Activated CD4-positive, alpha-beta memory T cell treated with anti-CD3 and anti-CD28 coated beads for 36 hours (primary cell): Measurements from ENCODE around the gene FRMD8. TPM values are rescaled to one million over a fixed set of nuclear protein-coding genes. Genes with fewer than 3 reads are reported as not detected.

ENCODE experiments used
- CTCF ChIA-PET: fragments of 350-600 bp; sonication (Branson Sonifier 250); formaldehyde crosslinking; loops from one replicate; lab custom pipeline; 2021; ENCODE audit warnings: antibody characterized with exemption, inconsistent platforms; lab: Charles Lee
- POLR2A ChIA-PET: fragments of 350-600 bp; sonication (Branson Sonifier 250); formaldehyde crosslinking; loops from one replicate; lab custom pipeline; 2021; ENCODE audit warnings: antibody characterized with exemption; lab: Charles Lee
- DNase-seq: peaks from one replicate; pipeline ENCODE4 v3.0.0-alpha.2; 2020
- H3K27ac Mint-ChIP-seq: one replicate; pipeline ENCODE4 v1.8.0; 2021; ENCODE audit warnings: mixed read lengths
- H3K27me3 Mint-ChIP-seq: one replicate; pipeline ENCODE4 v1.8.0; 2021; ENCODE audit warnings: mixed read lengths
- H3K36me3 Mint-ChIP-seq: one replicate; pipeline ENCODE4 v1.8.0; 2021; ENCODE audit warnings: mixed read lengths
- H3K4me1 Mint-ChIP-seq: one replicate; pipeline ENCODE4 v1.8.0; 2021; ENCODE audit warnings: low read depth, mixed read lengths
- H3K4me3 Mint-ChIP-seq: one replicate; pipeline ENCODE4 v1.8.0; 2021; ENCODE audit warnings: mild to moderate bottlenecking, mixed read lengths
- H3K9me3 Mint-ChIP-seq: one replicate; pipeline ENCODE4 v1.8.0; 2021; ENCODE audit warnings: mixed read lengths
- intact Hi-C: fragments of 100-400 bp; cut with micrococcal nuclease; formaldehyde crosslinking; loops from one replicate; pipeline ENCODE4 v1.15.1; 2023
- total RNA-seq, 2 experiments: library from RNA; stranded (reverse); gene quantifications; one replicate each; pipeline ENCODE4 v1.2.3, GENCODE V29; 2021

Gene FRMD8
- total RNA-seq, 2 experiments from 2014 or later = 34.7 to 37.9 TPM

- peaks cover 86% of the 10 kb centered on the region for H3K4me1 Mint-ChIP-seq
- POLR2A ChIA-PET = interaction anchor here (0.9 to 1.2 kb wide), 5 partner anchors 9 to 66 kb away, joined by 3 to 11 read pairs (median 3); partner anchors contain the start of genes MALAT1 and NEAT1
- H3K4me3 Mint-ChIP-seq = no peak overlapping the region
- peaks cover 72% of the 10 kb centered on the region for H3K36me3 Mint-ChIP-seq
- no peaks in the 10 kb centered on the region for H3K27me3 Mint-ChIP-seq
- peak; percentile 4 for DNase-seq
- H3K9me3 Mint-ChIP-seq = no peaks in the 10 kb centered on the region
- H3K27ac Mint-ChIP-seq = no peak overlapping the region
- intact Hi-C loops = loop anchor here (2.0 kb wide), 1 partner anchor 17 kb away; no protein-coding TSS in a partner anchor
- CTCF ChIA-PET = interaction anchor here (1.1 kb wide), 1 partner anchor 17 kb away, joined by 4 read pairs; no protein-coding TSS in a partner anchor
These were observed 47.2 kb downstream of the FRMD8 start for GRCh38 chr11:65433657-65434056.

GRCh38 chr11:65434057-65434666, 47.7 kb downstream of the FRMD8 start:
- peaks cover 75% of the 10 kb centered on the region for H3K36me3 Mint-ChIP-seq
- intact Hi-C loops = no loop called here

DNA sequence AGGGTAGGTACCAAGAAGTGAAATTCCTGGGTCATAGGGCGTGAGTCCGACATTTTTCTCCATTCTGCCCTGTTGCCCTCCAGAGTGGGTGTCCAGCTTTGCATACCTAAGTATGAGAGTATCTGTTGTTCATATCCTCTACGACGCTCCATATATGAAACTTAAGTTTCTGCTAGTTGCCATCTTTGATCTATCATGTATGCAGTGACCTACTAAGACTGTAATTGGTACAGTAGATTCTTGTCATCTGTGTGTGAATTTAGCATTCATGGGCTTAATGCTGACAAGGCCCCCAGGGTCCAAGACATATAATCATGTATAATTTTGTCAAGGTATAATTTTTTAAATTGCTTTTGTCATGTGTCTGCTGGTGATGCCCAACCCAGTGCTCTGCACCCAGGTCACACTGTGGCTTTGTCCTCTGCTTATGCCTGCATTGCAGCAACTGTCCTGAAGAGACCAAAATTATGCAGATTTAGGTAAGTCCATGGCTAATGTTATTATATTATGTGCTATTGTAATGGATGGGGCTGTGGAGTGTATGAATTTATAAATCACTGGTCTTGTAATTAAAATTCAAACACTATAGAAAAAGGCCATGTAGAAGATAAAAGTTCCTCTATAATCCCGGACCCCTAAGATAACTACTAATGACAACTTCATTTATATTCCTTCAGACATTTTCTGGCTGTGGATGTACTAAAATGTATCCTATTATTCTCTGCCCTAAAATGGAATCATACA, 48.4 kb downstream of the FRMD8 start:
- Mint-ChIP-seq H3K36me3 (peaks cover 79% of the 10 kb centered on the region), H3K4me3 (no peak overlapping the region), H3K4me1 (peaks cover 89% of the 10 kb centered on the region)

More at GRCh38 chr11:65434057-65434666, 47.7 kb downstream of the FRMD8 start:
- H3K27me3 Mint-ChIP-seq = no peaks in the 10 kb centered on the region
- CTCF ChIA-PET = interaction anchor here (1.1 to 1.2 kb wide), 2 partner anchors 17 to 35 kb away, joined by 3 to 4 read pairs; no protein-coding TSS in a partner anchor
- peaks cover 88% of the 10 kb centered on the region for H3K4me1 Mint-ChIP-seq
- peak overlapping the region; percentile 50 for H3K27ac Mint-ChIP-seq
- no peak overlapping the region for H3K4me3 Mint-ChIP-seq
- POLR2A ChIA-PET = interaction anchor here (0.9 to 1.2 kb wide), 5 partner anchors 9 to 65 kb away, joined by 3 to 11 read pairs (median 3); partner anchors contain the start of genes MALAT1 and NEAT1
- peak; percentile 8 for DNase-seq
- no peaks in the 10 kb centered on the region for H3K9me3 Mint-ChIP-seq

DNA sequence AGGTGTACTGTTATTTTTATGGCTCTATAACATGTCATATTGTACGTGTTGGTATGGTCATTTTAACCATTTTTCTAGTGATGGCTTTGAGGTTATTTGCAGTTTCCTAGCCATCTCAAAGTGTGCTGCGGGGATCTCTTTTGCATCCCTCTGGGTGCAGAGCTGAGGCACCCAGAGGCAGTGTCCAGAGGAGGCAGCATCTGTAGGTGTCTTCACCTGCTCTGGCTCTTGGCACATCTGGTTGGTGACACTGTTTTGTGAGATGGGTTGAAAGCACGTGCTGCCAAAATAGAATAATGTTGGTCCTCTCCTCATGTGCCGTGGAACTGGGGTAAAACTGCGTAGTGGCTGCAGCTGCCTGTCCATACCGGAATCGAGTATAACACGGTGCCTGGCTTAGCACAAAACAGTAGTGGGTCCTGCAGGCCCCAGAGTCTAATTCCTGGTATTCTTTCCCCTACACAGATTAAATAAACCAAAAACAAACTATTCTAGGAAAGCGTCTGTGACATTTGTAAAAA, 49.0 kb downstream of the FRMD8 start:
- ChIA-PET CTCF (no interaction called here), POLR2A (interaction anchor here (0.8 to 2.9 kb wide), 5 partner anchors 11 to 71 kb away, joined by 3 to 13 read pairs (median 5); partner anchors contain the start of gene NEAT1)
- intact Hi-C loops = no loop called here
- peak; percentile 7 for DNase-seq
- H3K36me3 Mint-ChIP-seq = peaks cover 75% of the 10 kb centered on the region
- H3K4me3 Mint-ChIP-seq = no peak overlapping the region
- H3K4me1 Mint-ChIP-seq = peaks cover 89% of the 10 kb centered on the region
- H3K27me3 Mint-ChIP-seq = no peaks in the 10 kb centered on the region
- H3K9me3 Mint-ChIP-seq = no peaks in the 10 kb centered on the region
- peak overlapping the region; percentile 67 for H3K27ac Mint-ChIP-seq

More for the DNA sequence above, 48.4 kb downstream of the FRMD8 start:
- H3K27me3 Mint-ChIP-seq = no peaks in the 10 kb centered on the region
- ChIA-PET CTCF (interaction anchor here (1.2 kb wide), 1 partner anchor 34 kb away, joined by 3 read pairs; no protein-coding TSS in a partner anchor), POLR2A (interaction anchor here (1.2 to 2.9 kb wide), 4 partner anchors 11 to 71 kb away, joined by 3 to 13 read pairs (median 12); partner anchors contain the start of gene MALAT1)
- intact Hi-C loops = no loop called here
- peak overlapping the region; percentile 50 for H3K27ac Mint-ChIP-seq
- DNase-seq = peak; percentile 7
- no peaks in the 10 kb centered on the region for H3K9me3 Mint-ChIP-seq

GRCh38 chr11:65435981-65436411, 49.6 kb downstream of the FRMD8 start:
- Mint-ChIP-seq H3K27ac (peak overlapping the region; percentile 67), H3K36me3 (peaks cover 74% of the 10 kb centered on the region), H3K4me1 (peaks cover 88% of the 10 kb centered on the region), H3K9me3 (no peaks in the 10 kb centered on the region), H3K4me3 (peak overlapping the region; percentile 8), H3K27me3 (no peaks in the 10 kb centered on the region)
- intact Hi-C loops = no loop called here
- DNase-seq = no peak
- ChIA-PET POLR2A (interaction anchor here (0.8 to 2.9 kb wide), 7 partner anchors 8 to 70 kb away, joined by 3 to 13 read pairs (median 5); partner anchors contain the start of gene NEAT1), CTCF (no interaction called here)

DNA sequence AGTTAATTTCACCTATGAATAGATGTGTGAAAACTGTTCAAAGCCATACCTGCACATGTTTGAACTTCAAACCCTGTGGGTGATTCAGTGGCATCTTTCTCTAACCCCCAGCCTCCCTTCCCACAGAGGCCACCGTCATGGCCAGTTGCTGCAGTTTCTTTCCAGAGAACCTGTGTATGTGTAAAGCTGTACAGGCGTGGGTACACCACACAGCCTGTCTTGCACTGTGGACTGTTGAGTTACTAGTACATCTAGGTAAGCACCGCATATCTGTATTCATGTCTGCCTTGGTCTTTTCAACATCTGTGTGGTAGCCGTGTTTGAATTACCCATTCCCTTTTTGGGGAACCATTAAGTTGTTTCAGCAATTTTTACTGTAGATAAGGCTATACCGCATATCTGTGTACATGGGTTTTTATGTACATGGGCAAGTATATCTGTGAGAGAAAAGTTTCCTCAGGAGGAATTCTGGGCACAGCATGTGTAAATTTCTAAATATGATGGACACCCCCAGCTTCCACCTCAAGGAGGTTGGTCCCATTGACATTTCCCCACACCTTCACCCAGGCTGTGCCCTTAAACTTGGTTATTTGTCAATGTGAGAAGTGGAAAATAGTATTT, 50.1 kb downstream of the FRMD8 start:
- Mint-ChIP-seq H3K36me3 (peaks cover 74% of the 10 kb centered on the region), H3K4me1 (peaks cover 88% of the 10 kb centered on the region), H3K9me3 (no peaks in the 10 kb centered on the region), H3K4me3 (no peak overlapping the region), H3K27me3 (no peaks in the 10 kb centered on the region), H3K27ac (peak overlapping the region; percentile 67)
- CTCF ChIA-PET = interaction anchor here (1.2 to 2.0 kb wide), 2 partner anchors 20 to 73 kb away, joined by 3 to 7 read pairs; no protein-coding TSS in a partner anchor
- intact Hi-C loops = no loop called here
- peak; percentile 49 for DNase-seq
- POLR2A ChIA-PET = interaction anchor here (0.8 to 2.9 kb wide), 12 partner anchors 9 to 70 kb away, joined by 3 to 13 read pairs (median 5); partner anchors contain the start of genes MALAT1 and NEAT1

DNA sequence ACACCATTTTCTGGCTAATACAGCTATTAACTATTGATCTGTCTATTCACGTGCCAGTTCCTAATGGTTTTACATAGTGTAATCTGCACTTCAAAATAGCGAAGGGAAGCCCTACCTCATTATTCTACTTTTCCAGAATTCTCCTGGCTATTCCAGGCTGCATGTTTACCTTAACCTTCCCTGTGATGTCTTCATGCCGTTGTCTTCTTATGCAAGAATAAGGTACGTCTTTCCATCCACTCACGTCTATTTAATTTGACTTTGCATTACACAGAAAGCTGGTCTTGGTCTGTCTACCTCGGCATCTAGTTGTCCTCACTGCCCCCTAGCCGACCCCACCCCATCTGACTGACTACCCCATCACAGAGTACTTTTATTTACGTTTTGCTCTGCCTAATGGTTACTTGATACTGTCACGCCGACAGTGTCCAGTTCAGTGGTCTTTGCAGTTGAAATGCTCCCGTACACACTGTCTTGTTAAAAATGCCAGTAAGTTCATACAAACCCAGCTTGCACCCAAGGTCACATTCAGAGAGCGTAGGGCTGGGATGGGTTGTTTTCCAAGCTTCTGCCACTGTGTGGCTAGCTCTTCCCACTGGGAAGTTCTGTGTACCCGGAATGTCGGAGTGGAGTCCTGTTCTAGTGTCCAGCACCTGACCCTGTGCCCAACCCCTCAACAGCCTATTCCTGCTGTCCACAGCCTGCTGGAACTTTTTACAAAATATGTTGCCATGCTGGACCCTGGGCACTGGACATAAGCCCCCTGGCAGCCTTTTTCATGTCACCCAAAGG, 51.2 kb downstream of the FRMD8 start:
- intact Hi-C loops = no loop called here
- no peaks in the 10 kb centered on the region for H3K27me3 Mint-ChIP-seq
- peak; percentile 8 for DNase-seq
- peaks cover 83% of the 10 kb centered on the region for H3K4me1 Mint-ChIP-seq
- H3K36me3 Mint-ChIP-seq = peaks cover 73% of the 10 kb centered on the region
- ChIA-PET CTCF (interaction anchor here (1.2 to 2.0 kb wide), 2 partner anchors 21 to 72 kb away, joined by 3 to 7 read pairs; no protein-coding TSS in a partner anchor), POLR2A (interaction anchor here (0.5 to 2.9 kb wide), 9 partner anchors 8 to 68 kb away, joined by 3 to 13 read pairs (median 5); partner anchors contain the start of genes MALAT1 and NEAT1)
- H3K27ac Mint-ChIP-seq = peak overlapping the region; percentile 34
- no peaks in the 10 kb centered on the region for H3K9me3 Mint-ChIP-seq
- H3K4me3 Mint-ChIP-seq = no peak overlapping the region

GRCh38 chr11:65438257-65439151, 52.1 kb downstream of the FRMD8 start:
- CTCF ChIA-PET = interaction anchor here (1.8 to 2.0 kb wide), 2 partner anchors 22 to 30 kb away, joined by 4 to 7 read pairs; no protein-coding TSS in a partner anchor

GRCh38 chr11:65439331-65440181, 53.1 kb downstream of the FRMD8 start:
- DNase-seq = peak; percentile 56
- CTCF ChIA-PET = interaction anchor here (1.4 to 1.8 kb wide), 3 partner anchors 11 to 71 kb away, joined by 3 to 4 read pairs (median 4); no protein-coding TSS in a partner anchor
- H3K4me3 Mint-ChIP-seq = peak overlapping the region; percentile 41
- POLR2A ChIA-PET = interaction anchor here (0.8 to 4.1 kb wide), 3 partner anchors 16 to 60 kb away, joined by 3 to 24 read pairs (median 9); partner anchors contain the start of genes MALAT1, NEAT1 and SLC25A45
- no peaks in the 10 kb centered on the region for H3K9me3 Mint-ChIP-seq
- intact Hi-C loops = loop anchor here (1.0 kb wide), 1 partner anchor 8 kb away; no protein-coding TSS in a partner anchor
- H3K27ac Mint-ChIP-seq = peak overlapping the region; percentile 90
- peaks cover 68% of the 10 kb centered on the region for H3K36me3 Mint-ChIP-seq
- H3K27me3 Mint-ChIP-seq = no peaks in the 10 kb centered on the region
- H3K4me1 Mint-ChIP-seq = peaks cover 76% of the 10 kb centered on the region

More at GRCh38 chr11:65438257-65439151, 52.1 kb downstream of the FRMD8 start:
- Mint-ChIP-seq H3K36me3 (peaks cover 70% of the 10 kb centered on the region), H3K27me3 (no peaks in the 10 kb centered on the region), H3K9me3 (no peaks in the 10 kb centered on the region), H3K27ac (peak overlapping the region; percentile 90), H3K4me3 (no peak overlapping the region), H3K4me1 (peaks cover 81% of the 10 kb centered on the region)
- DNase-seq = no peak
- POLR2A ChIA-PET = interaction anchor here (1.5 to 4.1 kb wide), 2 partner anchors 33 to 61 kb away, joined by 7 to 24 read pairs; partner anchors contain the start of gene MALAT1
- intact Hi-C loops = loop anchor here (1.0 kb wide), 1 partner anchor 7 kb away; no protein-coding TSS in a partner anchor
